Activated T-cell treated with anti-CD3 and anti-CD28 coated beads, Interleukin-2, amount 50 U/mL, for 4 hours (primary cell): Measurements from ENCODE around the gene ZNG1A. TPM values are rescaled to one million over a fixed set of nuclear protein-coding genes. Genes with fewer than 3 reads are reported as not detected.
A peak's percentile ranks its signal among the peaks of the same experiment; 100 is the strongest.
"Not testable (repeated sequence)": the region's sequence is repeated elsewhere in the genome, so short reads cannot be mapped to it uniquely, and the experiment has no call there.

ENCODE experiments used
- ATAC-seq, 2 donors: fragments of 200-7000 bp; cut with Tn5 transposase; one replicate each; pipeline ENCODE4 v1.10.0; 2021
- DNase-seq: peaks from one replicate; pipeline ENCODE4 v3.0.0-alpha.2; 2020
- H3K27me3 Mint-ChIP-seq: one replicate; pipeline ENCODE4 v1.8.0; 2021; ENCODE audit warnings: low read depth, mixed read lengths
- H3K36me3 Mint-ChIP-seq: one replicate; pipeline ENCODE4 v1.8.0; 2022; ENCODE audit warnings: mixed read lengths; ENCODE audit not compliant: insufficient read depth
- H3K4me1 Mint-ChIP-seq: one replicate; pipeline ENCODE4 v1.8.0; 2021; ENCODE audit warnings: low read depth, mixed read lengths
- H3K4me3 Mint-ChIP-seq: one replicate; pipeline ENCODE4 v1.8.0; 2021; ENCODE audit warnings: mild to moderate bottlenecking, moderate library complexity, mixed read lengths
- H3K9me3 Mint-ChIP-seq: one replicate; pipeline ENCODE4 v1.8.0; 2021; ENCODE audit warnings: mixed read lengths
- total RNA-seq, 3 donors: library from RNA; stranded (reverse); gene quantifications; one replicate each; pipeline ENCODE4 v1.2.1, GENCODE V29; 2021

Gene ZNG1A
- total RNA-seq, 3 donors from 2014 or later: 44.5 to 60.1 (median 45.0) TPM

GRCh38 chr9:94323-94722, 84.5 kb downstream of the ZNG1A start:
- H3K9me3 Mint-ChIP-seq, H3K27me3 Mint-ChIP-seq, ATAC-seq, H3K4me3 Mint-ChIP-seq, H3K4me1 Mint-ChIP-seq, DNase-seq, H3K36me3 Mint-ChIP-seq: not testable (repeated sequence)

- not testable (repeated sequence) for H3K4me1 Mint-ChIP-seq, DNase-seq, ATAC-seq, H3K36me3 Mint-ChIP-seq, H3K27me3 Mint-ChIP-seq, H3K4me3 Mint-ChIP-seq, H3K9me3 Mint-ChIP-seq
Measured at GRCh38 chr9:93909-94308, 84.9 kb downstream of the ZNG1A start.

DNA sequence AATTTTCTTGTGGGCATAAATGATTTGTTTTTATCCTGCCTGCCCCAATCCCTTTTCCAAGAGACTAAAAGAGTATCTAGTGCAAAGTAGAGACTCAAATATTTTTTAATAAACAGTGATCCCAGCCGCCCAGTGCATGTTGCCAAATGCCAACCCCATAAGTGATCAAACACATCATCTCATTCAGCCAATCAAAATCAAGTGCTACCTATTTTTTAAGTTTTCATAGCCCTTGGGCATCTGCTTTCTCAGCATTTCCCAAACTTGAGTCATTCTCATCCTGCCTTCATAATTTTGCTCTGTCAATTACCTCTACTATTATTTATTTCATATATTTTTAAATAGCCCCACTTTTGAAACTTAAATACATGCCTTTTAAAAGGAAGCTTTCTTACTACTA, 88.0 kb downstream of the ZNG1A start:
- not testable (repeated sequence) for H3K4me3 Mint-ChIP-seq, DNase-seq, H3K4me1 Mint-ChIP-seq, H3K36me3 Mint-ChIP-seq, ATAC-seq, H3K9me3 Mint-ChIP-seq, H3K27me3 Mint-ChIP-seq

GRCh38 chr9:88396-89037, 90.3 kb downstream of the ZNG1A start:
- H3K4me1 Mint-ChIP-seq, H3K36me3 Mint-ChIP-seq, H3K4me3 Mint-ChIP-seq, H3K27me3 Mint-ChIP-seq, H3K9me3 Mint-ChIP-seq, DNase-seq: not testable (repeated sequence)
- ATAC-seq: peak; percentile 75 to 89

- H3K4me1 Mint-ChIP-seq, H3K4me3 Mint-ChIP-seq, ATAC-seq, DNase-seq, H3K36me3 Mint-ChIP-seq, H3K27me3 Mint-ChIP-seq, H3K9me3 Mint-ChIP-seq: not testable (repeated sequence)
Measured at GRCh38 chr9:87860-88259, 91.0 kb downstream of the ZNG1A start.

GRCh38 chr9:87105-87504, 91.8 kb downstream of the ZNG1A start:
- not testable (repeated sequence) for H3K36me3 Mint-ChIP-seq, H3K4me3 Mint-ChIP-seq, DNase-seq, H3K27me3 Mint-ChIP-seq, H3K4me1 Mint-ChIP-seq, ATAC-seq, H3K9me3 Mint-ChIP-seq

DNA sequence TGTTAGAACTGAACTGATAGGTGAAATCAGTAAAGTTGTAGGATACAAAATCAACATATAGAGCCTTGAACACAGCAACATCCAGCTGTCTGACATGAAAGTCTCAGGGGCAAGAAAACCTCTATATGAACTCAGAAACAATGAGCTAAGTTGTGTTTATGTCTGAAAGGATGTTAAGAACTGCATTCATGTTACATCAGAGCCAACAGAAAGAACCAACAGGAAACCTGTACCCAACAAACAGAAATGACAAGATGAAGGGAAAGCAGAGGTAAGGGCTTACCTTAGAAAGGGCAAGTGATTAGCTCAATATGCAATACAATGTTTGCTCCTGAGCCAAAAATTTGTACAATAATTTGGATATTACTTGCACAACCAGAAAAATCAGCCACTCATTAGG, 92.2 kb downstream of the ZNG1A start:
- H3K27me3 Mint-ChIP-seq, DNase-seq, H3K36me3 Mint-ChIP-seq, ATAC-seq, H3K9me3 Mint-ChIP-seq, H3K4me3 Mint-ChIP-seq, H3K4me1 Mint-ChIP-seq: not testable (repeated sequence)

DNA sequence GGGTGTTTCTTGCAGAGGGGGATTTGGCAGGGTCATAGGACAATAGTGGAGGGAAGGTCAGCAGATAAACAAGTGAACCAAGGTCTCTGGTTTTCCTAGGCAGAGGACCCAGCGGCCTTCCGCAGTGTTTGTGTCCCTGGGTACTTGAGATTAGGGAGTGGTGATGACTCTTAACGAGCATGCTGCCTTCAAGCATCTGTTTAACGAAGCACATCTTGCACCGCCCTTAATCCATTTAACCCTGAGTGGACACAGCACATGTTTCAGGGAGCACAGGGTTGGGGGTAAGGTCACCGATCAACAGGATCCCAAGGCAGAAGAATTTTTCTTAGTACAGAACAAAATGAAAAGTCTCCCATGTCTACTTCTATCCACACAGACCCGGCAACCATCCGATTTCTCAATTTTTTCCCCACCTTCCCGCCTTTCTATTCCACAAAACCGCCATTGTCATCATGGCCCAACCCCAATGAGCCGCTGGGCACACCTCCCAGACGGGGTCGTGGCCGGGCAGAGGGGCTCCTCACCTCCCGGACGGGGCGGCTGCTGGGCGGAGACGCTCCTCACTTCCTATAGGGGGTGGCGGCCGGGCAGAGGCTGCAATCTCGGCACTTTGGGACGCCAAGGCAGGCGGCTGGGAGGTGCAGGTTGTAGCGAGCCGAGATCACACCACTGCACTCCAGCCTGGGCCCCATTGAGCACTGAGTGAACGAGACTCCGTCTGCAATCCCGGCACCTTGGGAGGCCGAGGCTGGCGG, 95.7 kb downstream of the ZNG1A start:
- H3K36me3 Mint-ChIP-seq, H3K4me3 Mint-ChIP-seq, ATAC-seq, H3K27me3 Mint-ChIP-seq, DNase-seq, H3K9me3 Mint-ChIP-seq, H3K4me1 Mint-ChIP-seq: not testable (repeated sequence)

GRCh38 chr9:78333-78732, 100.5 kb downstream of the ZNG1A start:
- DNase-seq, H3K4me3 Mint-ChIP-seq, ATAC-seq: not testable (repeated sequence)

GRCh38 chr9:76389-76788, 102.5 kb downstream of the ZNG1A start:
- not testable (repeated sequence) for H3K4me1 Mint-ChIP-seq, H3K4me3 Mint-ChIP-seq

More at GRCh38 chr9:78333-78732, 100.5 kb downstream of the ZNG1A start:
- H3K27me3 Mint-ChIP-seq, H3K36me3 Mint-ChIP-seq, H3K9me3 Mint-ChIP-seq, H3K4me1 Mint-ChIP-seq: not testable (repeated sequence)

GRCh38 chr9:73900-74525, 104.8 kb downstream of the ZNG1A start:
- not testable (repeated sequence) for H3K4me1 Mint-ChIP-seq, DNase-seq, ATAC-seq, H3K9me3 Mint-ChIP-seq, H3K36me3 Mint-ChIP-seq
- peaks cover 12% of the 10 kb centered on the region for H3K27me3 Mint-ChIP-seq
- H3K4me3 Mint-ChIP-seq: peak overlapping the region; percentile 55

More at GRCh38 chr9:76389-76788, 102.5 kb downstream of the ZNG1A start:
- H3K27me3 Mint-ChIP-seq: peaks cover 12% of the 10 kb centered on the region
- not testable (repeated sequence) for ATAC-seq, H3K36me3 Mint-ChIP-seq, DNase-seq, H3K9me3 Mint-ChIP-seq

DNA sequence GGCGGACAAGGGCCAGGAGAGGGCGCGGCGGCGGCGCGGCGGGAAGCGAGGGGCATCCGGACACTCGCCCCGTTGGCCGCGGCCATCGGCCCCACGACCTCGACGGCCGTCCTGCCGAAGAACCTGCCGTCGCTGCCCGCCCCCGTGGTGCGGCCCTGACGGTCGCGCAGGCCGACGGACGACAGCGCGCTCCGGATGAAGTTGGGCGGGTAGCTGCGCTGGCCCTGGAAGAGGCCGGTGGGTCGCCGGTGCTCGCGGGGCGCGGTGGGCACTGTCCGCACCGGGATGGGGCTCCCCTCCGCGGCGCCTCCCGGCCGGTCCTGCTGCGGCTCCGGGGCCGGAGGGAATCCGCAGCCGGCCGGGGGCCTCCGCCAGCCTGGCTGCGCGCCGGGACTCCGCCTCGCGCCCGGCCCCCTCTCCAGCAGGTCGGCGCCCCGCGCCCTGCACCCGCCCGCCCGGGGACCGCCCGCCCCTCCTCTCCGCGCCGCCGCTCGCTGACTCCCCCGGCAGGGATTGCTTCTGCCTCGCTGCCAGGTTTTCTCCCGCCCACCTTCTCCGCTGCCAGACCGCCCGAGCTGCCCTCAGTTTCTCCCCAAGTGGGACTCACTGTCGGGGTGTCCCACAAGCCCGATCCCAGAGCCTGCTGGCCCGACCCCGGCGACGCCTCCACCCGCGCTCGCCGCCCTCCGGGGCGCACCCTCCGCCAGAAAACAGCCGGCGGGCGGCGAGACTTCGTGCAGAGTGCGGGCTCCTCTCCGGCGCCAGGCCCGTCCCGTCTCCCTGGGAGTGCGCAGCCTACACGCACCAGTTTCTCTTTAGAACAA, 105.6 kb downstream of the ZNG1A start:
- not testable (repeated sequence) for H3K36me3 Mint-ChIP-seq, H3K4me1 Mint-ChIP-seq, H3K9me3 Mint-ChIP-seq, H3K4me3 Mint-ChIP-seq
- peak; percentile 9 for DNase-seq
- peak; percentile 77 to 78 for ATAC-seq
- peaks cover 12% of the 10 kb centered on the region for H3K27me3 Mint-ChIP-seq
